GM12874 (cell line): Measurements from ENCODE around the gene CCNK.

Experiments used
- TF ChIP-seq, protein P1 (sequence below): IDR thresholded peaks from 2 replicates; pipeline ENCODE4 v1.5.1; 2011; ENCODE audit warnings: low read depth, mild to moderate bottlenecking, control low read depth, low read length, moderate library complexity; ENCODE audit not compliant: insufficient read depth

Gene CCNK

DNA sequence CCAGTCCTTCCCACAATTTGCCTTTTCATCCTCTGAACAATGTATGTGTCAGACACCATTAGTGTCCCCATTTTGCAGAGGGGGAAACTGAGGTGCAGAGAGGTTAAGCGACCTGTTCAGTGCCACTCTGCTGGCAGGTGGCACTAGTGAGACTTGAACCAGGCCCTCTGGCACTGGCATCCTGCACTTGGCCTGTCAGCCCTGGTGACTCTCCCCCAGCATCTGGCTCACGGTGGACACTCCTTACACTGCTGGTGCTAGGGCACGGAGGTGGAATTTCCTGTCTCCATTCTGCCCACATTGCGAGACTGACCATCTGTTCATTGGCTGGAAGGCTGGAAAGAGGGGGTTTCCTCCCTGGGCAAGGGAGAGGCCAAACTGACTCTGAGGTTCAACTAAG is 48.7 kb downstream of the CCNK start:
- TF ChIP-seq, protein P1, sequence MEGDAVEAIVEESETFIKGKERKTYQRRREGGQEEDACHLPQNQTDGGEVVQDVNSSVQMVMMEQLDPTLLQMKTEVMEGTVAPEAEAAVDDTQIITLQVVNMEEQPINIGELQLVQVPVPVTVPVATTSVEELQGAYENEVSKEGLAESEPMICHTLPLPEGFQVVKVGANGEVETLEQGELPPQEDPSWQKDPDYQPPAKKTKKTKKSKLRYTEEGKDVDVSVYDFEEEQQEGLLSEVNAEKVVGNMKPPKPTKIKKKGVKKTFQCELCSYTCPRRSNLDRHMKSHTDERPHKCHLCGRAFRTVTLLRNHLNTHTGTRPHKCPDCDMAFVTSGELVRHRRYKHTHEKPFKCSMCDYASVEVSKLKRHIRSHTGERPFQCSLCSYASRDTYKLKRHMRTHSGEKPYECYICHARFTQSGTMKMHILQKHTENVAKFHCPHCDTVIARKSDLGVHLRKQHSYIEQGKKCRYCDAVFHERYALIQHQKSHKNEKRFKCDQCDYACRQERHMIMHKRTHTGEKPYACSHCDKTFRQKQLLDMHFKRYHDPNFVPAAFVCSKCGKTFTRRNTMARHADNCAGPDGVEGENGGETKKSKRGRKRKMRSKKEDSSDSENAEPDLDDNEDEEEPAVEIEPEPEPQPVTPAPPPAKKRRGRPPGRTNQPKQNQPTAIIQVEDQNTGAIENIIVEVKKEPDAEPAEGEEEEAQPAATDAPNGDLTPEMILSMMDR: no peak

DNA sequence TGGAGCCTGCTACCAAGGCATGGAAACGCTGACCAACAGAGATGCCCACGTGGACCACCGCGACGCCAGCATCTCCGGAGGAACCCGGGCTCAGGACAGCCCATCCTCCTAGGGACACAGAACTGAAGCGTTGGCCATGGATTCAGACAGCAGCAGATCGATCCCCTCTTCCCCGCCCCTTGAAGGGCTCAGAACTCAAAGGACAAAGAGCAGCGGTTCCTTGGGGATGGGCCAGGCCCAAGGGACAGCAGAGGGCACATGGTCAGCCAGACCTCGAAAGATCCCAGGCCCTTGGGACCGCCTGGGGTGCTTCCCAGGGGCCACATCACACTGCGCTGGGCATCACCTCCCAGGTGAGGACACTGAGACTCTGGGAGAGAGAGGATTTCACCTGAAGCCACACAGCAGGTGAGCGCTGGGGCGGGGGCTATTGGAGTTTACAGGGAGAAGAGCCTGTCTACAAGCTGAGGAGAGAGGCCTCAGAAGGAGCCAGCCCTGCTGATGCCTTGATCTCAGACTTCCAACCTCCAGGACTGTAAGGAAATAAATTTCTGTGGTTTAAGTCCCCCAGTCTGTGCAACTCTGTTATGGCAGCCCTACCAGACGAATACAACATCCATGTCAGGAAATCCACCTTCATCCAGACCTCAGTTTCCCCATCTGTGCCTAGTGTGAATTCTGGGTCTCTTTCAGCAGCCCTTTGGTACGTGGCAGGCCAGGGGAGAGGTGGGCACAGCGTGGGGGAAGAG is 49.4 kb downstream of the CCNK start:
- TF ChIP-seq, protein P1: no peak

GRCh38 chr14:99531251-99532096 is 50.3 kb downstream of the CCNK start:
- TF ChIP-seq, protein P1: no peak

DNA sequence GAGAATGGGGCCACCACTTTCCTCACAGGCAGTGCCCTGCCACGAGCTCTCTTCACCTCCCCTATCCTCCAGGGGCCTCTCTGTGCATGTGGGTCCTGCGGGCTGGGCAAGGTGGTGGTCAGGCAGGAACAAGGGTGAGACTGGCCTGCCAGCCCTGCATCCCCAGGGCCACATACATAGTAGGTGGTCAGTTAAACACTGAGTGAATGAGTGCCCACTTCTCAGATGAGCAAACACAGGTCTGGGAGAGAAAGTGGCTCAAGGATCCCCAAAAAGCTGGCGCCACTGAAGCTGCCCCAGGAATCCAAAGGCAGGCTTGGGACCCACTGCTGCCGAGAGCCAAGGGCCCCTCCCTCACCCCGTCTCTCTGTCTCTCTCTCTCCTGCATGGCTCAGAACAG is 51.1 kb downstream of the CCNK start:
- TF ChIP-seq, protein P1: no peak

DNA sequence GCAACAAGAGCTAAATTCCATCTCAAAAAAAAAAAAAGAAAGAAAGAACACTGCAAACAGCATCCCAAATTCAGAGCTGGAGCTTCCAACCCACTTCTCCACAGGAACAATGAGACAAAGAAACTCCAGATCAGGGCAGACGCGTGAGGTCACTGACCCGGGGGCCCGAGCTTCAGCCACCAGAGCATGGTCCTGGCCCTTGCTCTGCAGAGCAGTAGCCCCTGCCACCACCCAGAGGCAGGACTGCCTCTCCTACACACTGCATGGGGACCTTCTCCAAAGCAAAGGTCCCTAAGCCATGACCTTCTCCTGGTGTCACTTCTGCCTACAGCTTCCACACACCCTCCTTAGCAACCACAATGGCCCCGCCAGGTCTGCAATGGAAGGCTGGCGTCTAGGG is 53.1 kb downstream of the CCNK start:
- TF ChIP-seq, protein P1: no peak

- TF ChIP-seq, protein P1: no peak
Observed at GRCh38 chr14:99534863-99535262, 53.7 kb downstream of the CCNK start.

DNA sequence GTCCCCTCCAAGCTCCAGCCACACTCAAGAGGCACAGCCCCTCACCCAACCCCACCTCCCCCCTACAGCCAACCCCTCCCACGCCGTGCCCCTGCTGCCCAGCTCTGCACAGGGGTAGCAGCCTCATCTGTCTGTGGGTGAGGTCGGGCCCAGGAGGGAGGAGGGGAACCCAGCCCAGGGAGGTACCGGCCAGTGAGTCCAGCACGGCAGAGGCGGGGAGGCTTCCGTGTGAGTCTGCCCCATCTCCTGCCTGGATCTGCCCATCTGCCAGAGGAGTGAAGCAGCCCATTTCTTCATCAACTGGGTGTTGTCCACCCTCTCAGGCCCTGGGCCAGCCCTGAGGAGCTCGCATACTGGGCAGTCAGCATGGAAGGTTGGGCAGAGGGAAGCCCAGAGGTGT is 54.2 kb downstream of the CCNK start:
- TF ChIP-seq, protein P1: no peak
